HG02884 (cell line): ENCODE data around the gene SPINT2.
"Not testable (repeated sequence)": the region's sequence is repeated elsewhere in the genome, so short reads cannot be mapped to it uniquely, and the experiment has no call there.

ENCODE experiments used
- ATAC-seq: cut with Tn5 transposase; IDR thresholded peaks from one replicate; pipeline ENCODE4 v1.9.1; 2021; ENCODE audit warnings: mild to moderate bottlenecking, moderate library complexity; ENCODE audit not compliant: unreplicated experiment

SPINT2 gene

DNA sequence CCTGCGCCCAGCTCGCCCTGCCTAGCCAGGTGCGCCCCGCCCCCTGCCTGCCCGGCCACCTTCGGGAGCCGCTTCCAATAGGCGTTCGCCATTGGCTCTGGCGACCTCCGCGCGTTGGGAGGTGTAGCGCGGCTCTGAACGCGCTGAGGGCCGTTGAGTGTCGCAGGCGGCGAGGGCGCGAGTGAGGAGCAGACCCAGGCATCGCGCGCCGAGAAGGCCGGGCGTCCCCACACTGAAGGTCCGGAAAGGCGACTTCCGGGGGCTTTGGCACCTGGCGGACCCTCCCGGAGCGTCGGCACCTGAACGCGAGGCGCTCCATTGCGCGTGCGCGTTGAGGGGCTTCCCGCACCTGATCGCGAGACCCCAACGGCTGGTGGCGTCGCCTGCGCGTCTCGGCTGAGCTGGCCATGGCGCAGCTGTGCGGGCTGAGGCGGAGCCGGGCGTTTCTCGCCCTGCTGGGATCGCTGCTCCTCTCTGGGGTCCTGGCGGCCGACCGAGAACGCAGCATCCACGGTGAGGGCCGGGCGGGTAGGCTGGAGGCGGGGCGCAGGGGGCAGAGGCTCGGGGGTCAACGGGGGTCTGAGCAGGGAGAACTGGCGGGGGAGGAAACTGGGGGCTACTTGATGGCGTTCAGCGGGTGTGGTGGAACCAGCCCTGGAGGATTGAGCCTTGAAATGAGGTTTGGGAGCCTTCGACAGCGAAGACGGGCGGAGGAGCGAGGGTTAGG is at the start of gene SPINT2:
TSS of gene SPINT2 (plus strand) at position 88 of the 727 bp plus-strand sequence. CDS start at position 408, 320 bp downstream.
- ATAC-seq, result peak; percentile 17

- no peak for ATAC-seq
These were observed 47.4 kb upstream of the SPINT2 start for GRCh38 chr19:38216785-38217641.

- ATAC-seq, result no peak
These were observed 46.2 kb upstream of the SPINT2 start for GRCh38 chr19:38218204-38218603.

GRCh38 chr19:38219221-38219620 is 45.2 kb upstream of the SPINT2 start:
- ATAC-seq, result no peak

DNA sequence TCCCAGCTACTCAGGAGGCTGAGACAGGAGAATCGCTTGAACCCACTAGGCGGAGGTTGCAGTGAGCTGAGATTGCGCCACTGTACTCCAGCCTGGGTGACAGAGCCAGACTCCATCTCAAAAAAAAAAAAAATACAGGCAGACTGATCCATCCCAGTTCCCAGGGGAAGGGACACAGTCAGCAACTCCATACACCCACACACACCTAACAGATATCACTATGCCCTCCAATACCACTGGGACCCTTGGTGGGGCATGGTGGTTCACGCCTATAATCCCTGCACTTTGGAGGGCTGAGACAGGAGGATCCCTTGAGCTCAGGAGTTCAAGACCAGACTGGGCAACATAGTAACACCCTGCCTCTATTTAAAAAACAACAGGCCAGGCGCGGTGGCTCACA is 43.0 kb upstream of the SPINT2 start:
- ATAC-seq, result no peak

- ATAC-seq, result no peak
These were observed 42.2 kb upstream of the SPINT2 start for GRCh38 chr19:38221919-38222830.

DNA sequence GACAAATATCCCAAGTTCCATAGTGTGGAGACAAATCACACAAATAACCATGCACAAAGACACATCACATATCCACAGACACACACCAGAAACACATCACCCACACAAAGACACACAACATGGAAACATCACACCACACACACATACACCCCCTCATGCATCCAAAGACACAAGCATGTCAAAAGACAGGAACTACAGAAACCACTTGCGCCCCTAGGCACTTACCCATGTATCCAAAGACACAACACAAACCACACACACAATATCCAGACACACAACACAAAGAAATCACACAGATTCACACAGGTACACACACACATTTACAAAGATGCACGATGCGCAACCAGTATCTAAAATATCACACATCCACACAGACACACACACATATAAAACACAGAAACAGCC is 41.3 kb upstream of the SPINT2 start:
- ATAC-seq, result no peak

GRCh38 chr19:38223617-38224013 is 40.8 kb upstream of the SPINT2 start:
- ATAC-seq, result no peak

DNA sequence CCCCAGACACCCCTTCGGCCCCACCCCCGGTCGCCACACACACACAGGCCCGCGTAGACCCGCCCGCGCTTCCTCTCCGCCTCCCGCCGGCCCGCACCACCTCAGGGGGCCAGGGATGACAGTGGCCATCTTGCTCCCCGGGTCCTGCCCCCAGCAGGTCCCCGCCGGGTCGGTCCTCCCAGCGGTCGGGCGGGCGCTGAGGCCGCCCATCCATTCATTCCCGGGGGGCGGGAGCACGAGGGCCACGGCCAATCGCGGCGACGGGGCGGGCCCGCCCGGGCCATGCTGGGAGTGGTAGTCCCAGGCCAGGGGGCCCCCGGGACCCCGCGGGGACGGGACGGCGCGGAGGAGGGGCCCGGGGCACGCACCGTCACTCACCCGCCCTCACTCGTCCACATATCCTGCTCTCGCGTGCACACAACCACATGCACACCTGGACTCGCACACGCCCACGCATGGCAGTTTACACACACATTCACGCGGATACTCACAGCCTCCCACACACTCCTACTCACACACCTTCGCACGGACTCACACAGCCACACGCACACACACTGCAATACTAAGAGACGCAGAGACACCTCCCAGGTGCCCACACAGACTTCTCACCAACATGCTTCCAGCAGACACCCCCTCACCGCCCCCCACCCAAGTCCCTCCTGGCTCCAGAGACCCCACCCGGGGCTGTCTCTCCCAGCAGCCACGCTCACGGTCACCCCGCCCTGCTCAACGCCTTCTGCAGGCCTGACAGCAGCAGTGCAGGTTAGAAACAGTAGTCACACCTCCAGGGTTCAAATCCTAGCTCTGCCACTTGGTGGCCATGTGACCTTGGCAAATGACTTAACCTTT is 40.1 kb upstream of the SPINT2 start, which contains the start of gene DPF1:
TSS of gene DPF1 (minus strand) at position 209 of the 849 bp plus-strand sequence. CDS start at position 129, 80 bp downstream.
- ATAC-seq, result peak; percentile 66

DNA sequence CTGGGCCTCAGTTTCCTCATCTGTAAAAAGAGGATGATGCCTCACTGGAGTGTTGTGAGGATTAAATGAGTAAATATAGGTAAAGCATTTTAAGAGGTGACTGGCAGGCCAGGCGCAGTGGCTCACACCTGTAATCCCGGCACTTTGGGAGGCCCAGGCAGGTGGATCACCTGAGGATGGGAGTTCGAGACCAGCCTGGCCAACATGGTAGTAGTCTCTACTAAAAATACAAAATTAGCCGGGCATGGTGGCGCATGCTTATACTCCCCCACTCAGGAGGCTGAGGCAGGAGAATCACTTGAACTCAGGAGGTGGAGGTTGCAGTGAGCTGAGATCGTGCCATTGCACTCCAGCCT is 39.5 kb upstream of the SPINT2 start:
- not testable (repeated sequence) for ATAC-seq

DNA sequence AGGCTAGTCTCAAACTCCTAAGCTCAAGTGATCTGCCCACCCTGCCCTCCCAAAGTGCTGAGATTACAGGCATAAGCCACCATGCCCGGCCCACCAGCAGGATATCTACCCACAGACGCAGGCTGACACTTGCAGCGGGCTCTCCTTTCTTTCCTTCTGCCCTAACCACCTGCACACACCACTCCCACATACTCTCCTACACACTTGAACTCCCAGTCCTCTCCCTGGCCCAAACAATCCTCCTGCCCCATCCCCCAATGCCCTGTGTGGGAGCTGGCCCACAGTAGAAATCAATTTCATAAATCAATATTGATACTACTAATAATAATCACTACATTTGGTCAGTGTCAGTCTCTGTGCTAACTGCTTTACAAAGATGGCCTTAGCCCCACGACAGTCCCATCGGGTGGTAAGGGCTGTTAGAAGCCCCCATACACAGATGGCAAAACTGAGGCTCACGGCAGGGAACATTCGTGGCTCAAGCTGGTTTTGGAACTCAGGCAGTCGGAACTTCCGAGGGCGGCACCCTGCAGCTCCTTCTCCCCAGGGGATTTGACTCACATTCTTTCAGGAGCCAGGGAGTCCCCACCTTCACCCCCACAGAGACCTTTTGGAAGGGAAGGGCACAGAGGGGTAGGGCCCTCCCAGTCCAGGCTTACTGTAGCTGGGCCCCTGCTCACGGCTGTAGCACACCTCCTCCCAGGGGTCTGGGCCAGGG is 36.9 kb upstream of the SPINT2 start:
- no peak for ATAC-seq

GRCh38 chr19:38228005-38228377 is 36.4 kb upstream of the SPINT2 start:
- no peak for ATAC-seq

- no peak for ATAC-seq
These were observed 35.6 kb upstream of the SPINT2 start for GRCh38 chr19:38228491-38229439.

- ATAC-seq, result peak; percentile 66
These were observed 34.7 kb upstream of the SPINT2 start for GRCh38 chr19:38229585-38230073.

DNA sequence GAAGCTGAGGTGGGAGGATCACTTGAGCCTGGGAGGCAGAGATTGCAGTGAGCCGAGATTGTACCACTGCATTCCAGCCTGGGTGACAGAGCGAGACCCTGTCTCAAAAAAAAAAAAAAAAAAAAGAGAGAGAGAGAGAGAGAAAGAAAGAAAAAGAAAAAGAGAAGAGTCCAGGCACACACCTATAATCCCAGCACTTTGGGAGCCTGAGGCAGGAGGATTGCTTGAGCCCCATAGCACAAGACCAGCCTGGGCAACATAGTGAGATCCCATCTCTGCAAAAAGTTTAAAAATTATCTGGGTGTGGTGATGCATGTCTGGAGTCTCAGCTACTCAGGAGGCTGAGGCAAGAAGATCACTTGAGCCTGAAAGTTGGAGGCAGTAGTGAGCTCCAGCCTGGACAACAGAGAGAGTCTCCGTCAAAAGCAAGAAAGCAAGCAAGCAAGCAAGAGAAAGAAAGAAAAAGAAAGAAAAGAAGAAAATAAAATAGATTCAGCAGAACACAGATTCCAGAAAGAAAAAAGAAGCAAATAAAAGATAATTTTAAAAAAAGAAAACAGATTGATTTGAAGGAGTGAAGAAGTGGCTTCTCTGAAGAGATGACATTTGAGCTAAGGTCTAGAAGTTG is 33.8 kb upstream of the SPINT2 start:
- ATAC-seq, result not testable (repeated sequence)

GRCh38 chr19:38231918-38232317 is 32.5 kb upstream of the SPINT2 start:
- no peak for ATAC-seq

DNA sequence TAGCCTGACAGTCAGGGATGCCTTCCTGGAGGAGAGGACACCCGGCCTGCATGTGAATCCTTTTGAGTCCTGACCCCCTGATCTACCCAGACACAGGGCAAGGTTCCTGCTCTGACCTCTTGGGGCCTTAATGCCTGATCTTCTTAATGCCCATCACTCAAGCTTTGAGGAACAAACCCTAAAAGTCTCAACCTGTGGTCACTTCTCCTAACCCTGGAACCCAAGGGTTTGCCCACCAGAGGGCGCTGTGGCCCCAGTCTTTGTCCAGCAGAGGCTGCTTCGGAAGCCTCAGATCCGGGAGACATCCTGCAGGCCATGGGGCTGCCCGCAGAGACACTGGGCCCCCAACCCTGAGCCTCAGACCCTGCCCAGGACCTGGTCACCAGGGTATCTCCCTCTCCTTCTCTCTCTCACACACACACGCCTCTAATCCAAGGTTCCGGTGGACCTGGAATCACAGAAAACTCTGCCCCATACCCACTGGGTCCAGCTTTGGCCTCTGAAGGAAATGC is 30.6 kb upstream of the SPINT2 start:
- ATAC-seq, result no peak
